Urinary bladder (tissue), 4 donors: ENCODE measurements around the gene TOR2A. TPM values are rescaled to one million over a fixed set of nuclear protein-coding genes. Genes with fewer than 3 reads are reported as not detected.

Source experiments
- DNase-seq: peaks from one replicate; pipeline ENCODE4 v3.0.0-alpha.2; 2015; ENCODE audit errors: extremely low spot score
- H3K27ac ChIP-seq: one replicate; pipeline ENCODE4 v1.5.1; 2013; ENCODE audit warnings: low read depth, mild to moderate bottlenecking, moderate library complexity
- H3K36me3 ChIP-seq: one replicate; pipeline ENCODE4 v1.6.1; 2013; ENCODE audit warnings: mild to moderate bottlenecking, moderate library complexity; ENCODE audit not compliant: insufficient read depth
- H3K4me1 ChIP-seq: one replicate; pipeline ENCODE4 v1.6.1; 2013; ENCODE audit warnings: mild to moderate bottlenecking, moderate library complexity; ENCODE audit not compliant: insufficient read depth
- H3K4me3 ChIP-seq: one replicate; pipeline ENCODE4 v1.5.1; 2013; ENCODE audit warnings: low read depth, low read length
- WGBS: extraction: QIAGEN DNeasy Blood & Tissue Kit; methylation state at CpG from one replicate; pipeline ENCODE4 v1.1.7; 2013; 5-methylcytosine and 5-hydroxymethylcytosine counted together
- polyA plus RNA-seq: library from polyadenylated mRNA; stranded (reverse); fragments of 200-250 nt; gene quantifications from one replicate; pipeline ENCODE4 v1.2.3, GENCODE V29; 2013
- total RNA-seq: library from RNA; depleted of rRNA; stranded (reverse); fragments of >200 nt; gene quantifications from one replicate; pipeline ENCODE4 v1.2.3, GENCODE V29; 2014
- donor health status: healthy with polysubstance abuse.
- donor health status: healthy.

TOR2A gene
- total and polyA plus RNA-seq, 2 donors: 3.8 to 16.5 TPM

DNA sequence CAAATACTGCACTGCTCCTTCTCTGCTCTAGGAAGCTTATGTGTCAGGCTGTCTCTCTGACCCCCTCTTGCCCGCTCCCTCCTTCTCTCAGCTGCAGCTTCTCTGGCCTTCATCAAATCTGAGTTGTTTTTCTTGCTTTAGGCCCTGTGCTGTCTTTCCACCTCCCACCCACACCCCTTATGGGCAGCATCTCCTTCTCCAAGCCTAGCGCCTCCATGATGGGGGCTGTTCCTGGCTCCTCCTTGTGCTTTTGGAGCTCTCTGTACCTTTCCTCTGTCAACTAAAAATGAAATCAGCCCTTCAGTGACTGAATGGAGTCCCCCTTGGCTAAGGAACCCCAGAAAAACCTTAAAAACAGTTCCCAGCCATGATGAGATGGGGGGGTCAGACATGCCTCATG, 35.0 kb downstream of the TOR2A start:
- Histone ChIP-seq H3K36me3 (no peaks in the 10 kb centered on the region), H3K4me3 (no peak overlapping the region), H3K4me1 (no peaks in the 10 kb centered on the region), H3K27ac (no peak overlapping the region)
- WGBS: 96% methylated on average over 2 of the region's 2 CpGs
- no peak for DNase-seq

DNA sequence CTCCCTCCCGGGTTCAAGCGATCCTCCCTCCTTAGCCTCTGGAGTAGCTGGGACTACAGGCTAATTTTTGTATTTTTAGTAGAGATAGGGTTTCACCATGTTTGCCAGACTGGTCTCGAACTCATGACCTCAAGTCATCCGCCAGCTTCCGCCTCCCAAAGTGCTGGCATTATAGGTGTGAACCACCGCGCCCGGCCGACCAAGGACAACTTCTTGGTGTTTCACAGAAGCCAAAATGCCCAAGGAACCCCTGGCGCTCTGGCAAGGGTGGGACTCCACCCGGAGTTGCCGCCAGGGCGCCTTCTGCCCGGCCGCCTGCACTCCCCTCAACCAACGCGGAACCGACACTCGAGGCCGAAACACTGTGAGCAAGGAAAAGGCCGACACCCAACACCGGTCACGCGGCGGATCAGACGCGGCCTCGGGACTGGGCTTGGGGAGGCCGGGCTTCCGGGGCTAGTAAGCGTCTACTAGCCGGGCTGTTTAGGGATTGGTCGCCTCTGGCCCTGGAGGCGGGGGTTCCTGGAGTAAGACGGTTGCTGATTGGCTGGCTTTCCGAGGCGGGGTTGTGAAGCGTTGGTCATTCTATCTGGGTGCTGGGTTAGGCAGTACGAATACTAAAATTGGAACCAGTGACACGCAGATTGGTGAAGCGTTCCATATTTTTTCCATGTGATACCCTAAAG, 36.0 kb downstream of the TOR2A start:
- no peak overlapping the region for H3K4me3 ChIP-seq
- H3K4me1 ChIP-seq: no peaks in the 10 kb centered on the region
- no peak overlapping the region for H3K27ac ChIP-seq
- H3K36me3 ChIP-seq: no peaks in the 10 kb centered on the region
- peak; percentile 93 for DNase-seq
- WGBS: 15% methylated on average over 41 of the region's 41 CpGs

DNA sequence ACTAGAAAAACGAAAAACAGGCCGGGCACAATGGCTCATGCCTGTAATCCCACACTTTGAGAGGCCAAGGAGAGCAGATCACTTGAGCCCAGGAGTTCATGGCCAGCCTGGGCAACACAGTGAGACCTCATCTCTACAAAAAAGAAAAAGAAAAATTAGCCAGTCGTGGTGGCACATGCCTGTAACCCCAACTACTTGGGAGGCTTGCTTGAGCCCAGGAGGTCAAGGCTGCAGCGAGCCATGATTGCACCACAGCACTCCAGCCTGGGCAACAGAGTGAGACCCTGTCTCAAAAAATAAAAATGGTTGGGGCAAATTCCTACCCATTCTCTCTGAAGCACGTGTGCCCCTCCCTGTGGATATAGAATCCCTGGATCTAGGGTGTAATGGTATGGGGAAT, 36.7 kb downstream of the TOR2A start:
- Histone ChIP-seq H3K36me3 (no peaks in the 10 kb centered on the region), H3K27ac (no peak overlapping the region), H3K4me1 (no peaks in the 10 kb centered on the region), H3K4me3 (no peak overlapping the region)
- DNase-seq: no peak
- WGBS: 94% methylated on average over 5 of the region's 5 CpGs

DNA sequence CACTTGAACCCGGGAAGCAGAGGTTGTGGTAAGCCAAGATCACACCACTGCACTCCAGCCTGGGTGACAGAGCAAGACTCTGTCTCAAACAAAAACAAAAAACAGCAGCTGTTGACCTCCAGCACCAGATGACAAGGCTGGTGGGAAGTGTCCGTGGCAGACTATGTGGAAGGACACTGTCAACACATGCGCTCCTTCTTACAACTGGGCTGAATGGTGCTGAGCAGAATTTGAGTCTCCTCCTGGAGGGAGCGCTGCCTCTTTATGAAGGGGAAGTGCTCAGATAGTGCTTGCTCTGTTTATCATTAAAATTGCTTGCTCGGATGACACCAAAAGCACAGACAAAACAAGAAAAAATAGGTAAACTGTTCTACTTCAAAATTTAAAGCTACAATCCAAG, 37.5 kb downstream of the TOR2A start:
- 75% methylated on average over 5 of the region's 5 CpGs for WGBS
- Histone ChIP-seq H3K4me1 (no peaks in the 10 kb centered on the region), H3K36me3 (no peaks in the 10 kb centered on the region), H3K4me3 (no peak overlapping the region), H3K27ac (no peak overlapping the region)
- DNase-seq: no peak

DNA sequence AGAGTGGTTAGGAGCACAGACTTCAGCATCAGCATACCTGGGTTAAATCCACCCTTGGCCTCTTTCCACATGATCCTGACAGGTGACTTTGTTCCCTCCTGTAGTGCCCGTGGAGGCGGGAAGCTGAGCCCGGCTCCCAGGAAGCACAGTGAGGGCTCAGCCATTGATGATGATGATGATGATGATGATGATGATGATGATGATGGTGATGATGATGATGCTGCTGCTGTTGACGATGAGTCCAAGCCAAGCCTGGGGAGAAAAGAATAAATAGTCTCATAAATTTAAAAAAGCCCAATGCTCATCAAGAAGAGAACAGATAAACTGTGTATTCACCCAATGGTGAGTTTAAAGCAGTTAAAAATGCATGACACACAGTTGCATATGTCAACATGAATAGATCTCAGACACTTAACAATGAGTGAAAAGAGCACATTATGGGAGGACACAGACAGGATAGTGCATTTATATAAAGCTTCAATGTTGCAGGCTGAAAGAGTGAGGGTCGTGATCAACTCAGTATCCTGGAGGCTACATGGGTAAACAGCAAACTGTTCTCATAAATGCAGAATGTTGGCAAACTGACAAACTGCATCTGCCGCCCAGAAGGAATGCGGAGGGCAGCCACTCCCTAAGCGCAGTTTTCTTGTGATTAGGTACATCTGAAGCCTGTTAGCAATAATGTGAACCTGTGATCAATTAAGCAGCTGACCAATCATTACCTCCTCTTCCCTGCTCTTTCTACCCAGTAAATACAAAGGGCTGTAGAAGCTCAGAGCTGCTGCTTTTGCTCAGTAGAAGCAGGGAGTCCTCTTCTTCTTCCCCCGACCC, 40.0 kb downstream of the TOR2A start:
- no peaks in the 10 kb centered on the region for H3K4me1 ChIP-seq
- no peaks in the 10 kb centered on the region for H3K36me3 ChIP-seq
- no peak overlapping the region for H3K27ac ChIP-seq
- 55% methylated on average over 9 of the region's 9 CpGs for WGBS
- H3K4me3 ChIP-seq: no peak overlapping the region
- DNase-seq: no peak

DNA sequence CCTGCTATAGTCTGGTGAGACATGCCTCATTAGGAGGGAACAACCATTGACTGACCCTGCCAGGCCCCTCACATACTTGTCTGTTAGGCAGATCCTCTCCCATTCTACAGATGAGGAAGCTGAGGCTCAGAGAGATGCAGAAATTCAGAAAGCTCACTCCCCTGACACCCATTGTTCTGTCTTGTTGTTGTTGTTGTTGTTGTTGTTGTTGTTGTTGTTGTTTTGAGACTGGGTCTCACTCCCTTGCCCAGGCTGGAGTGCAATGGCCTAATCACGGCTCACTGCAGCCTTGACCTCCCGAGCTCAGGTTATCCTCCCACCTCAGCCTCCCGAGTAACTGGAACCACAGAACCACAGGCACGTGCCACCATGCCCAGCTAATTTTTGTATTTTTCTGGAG, 41.4 kb downstream of the TOR2A start:
- WGBS: 94% methylated on average over 4 of the region's 4 CpGs
- Histone ChIP-seq H3K4me3 (no peak overlapping the region), H3K27ac (no peak overlapping the region), H3K4me1 (no peaks in the 10 kb centered on the region), H3K36me3 (no peaks in the 10 kb centered on the region)
- DNase-seq: no peak

DNA sequence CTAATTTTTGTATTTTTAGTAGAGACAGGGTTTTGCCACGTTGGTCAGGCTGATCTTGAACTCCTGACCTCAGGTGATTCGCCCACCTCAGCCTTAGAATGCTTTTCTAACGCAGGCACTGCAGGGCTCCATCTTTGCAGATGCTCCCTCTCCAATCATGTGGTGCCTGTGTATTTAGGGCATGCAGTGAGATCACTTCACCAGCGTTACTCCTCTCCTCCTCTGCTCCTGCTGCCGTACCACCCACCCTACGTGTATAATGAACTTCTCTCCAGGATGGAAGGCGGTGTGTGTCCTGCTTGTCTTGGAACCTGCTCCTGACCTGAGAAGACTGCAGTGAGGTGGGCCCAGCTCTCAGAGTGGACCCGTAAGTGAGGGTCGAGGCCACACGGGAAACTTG, 42.0 kb downstream of the TOR2A start:
- DNase-seq: no peak
- Histone ChIP-seq H3K36me3 (no peaks in the 10 kb centered on the region), H3K4me1 (no peaks in the 10 kb centered on the region), H3K4me3 (no peak overlapping the region), H3K27ac (no peak overlapping the region)
- WGBS: 89% methylated on average over 10 of the region's 10 CpGs

DNA sequence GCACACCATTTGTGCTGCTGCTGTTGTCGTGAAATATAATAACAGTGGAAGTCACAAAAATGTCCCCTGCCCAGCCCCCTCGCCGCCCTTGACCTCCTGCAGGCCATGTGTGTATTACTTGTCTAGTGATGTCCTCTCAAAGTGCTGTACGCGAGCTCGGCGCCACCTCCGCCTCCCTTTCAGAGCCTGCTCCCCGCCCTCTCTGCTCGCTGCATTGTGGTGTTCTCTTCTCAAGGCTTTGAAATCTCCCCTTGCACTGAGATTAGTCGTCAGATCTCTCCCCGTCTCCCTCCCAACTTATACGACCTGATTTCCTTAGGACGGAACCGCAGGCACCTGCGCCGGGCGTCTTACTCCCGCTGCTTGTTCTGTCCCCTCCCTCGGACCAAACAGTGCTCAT, 43.0 kb downstream of the TOR2A start:
- no peak for DNase-seq
- Histone ChIP-seq H3K4me3 (no peak overlapping the region), H3K36me3 (no peaks in the 10 kb centered on the region), H3K4me1 (no peaks in the 10 kb centered on the region), H3K27ac (no peak overlapping the region)
- 82% methylated on average over 20 of the region's 20 CpGs for WGBS

DNA sequence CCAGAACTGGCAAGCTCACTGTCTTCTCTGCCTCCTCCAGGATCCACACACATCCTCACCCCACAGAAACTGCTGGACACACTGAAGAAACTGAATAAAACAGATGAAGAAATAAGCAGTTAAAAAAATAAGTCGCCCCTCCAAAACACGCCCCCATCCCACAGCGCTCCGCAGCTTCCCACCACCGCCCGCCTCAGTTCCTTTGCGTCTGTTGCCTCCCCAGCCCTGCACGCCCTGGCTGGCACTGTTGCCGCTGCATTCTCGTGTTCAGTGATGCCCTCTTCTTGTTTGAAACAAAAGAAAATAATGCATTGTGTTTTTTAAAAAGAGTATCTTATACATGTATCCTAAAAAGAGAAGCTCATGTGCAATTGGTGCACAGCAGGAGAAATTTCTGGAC, 44.4 kb downstream of the TOR2A start:
- no peak overlapping the region for H3K27ac ChIP-seq
- H3K36me3 ChIP-seq: no peaks in the 10 kb centered on the region
- H3K4me1 ChIP-seq: no peaks in the 10 kb centered on the region
- DNase-seq: no peak
- WGBS: 96% methylated on average over 10 of the region's 10 CpGs
- no peak overlapping the region for H3K4me3 ChIP-seq

DNA sequence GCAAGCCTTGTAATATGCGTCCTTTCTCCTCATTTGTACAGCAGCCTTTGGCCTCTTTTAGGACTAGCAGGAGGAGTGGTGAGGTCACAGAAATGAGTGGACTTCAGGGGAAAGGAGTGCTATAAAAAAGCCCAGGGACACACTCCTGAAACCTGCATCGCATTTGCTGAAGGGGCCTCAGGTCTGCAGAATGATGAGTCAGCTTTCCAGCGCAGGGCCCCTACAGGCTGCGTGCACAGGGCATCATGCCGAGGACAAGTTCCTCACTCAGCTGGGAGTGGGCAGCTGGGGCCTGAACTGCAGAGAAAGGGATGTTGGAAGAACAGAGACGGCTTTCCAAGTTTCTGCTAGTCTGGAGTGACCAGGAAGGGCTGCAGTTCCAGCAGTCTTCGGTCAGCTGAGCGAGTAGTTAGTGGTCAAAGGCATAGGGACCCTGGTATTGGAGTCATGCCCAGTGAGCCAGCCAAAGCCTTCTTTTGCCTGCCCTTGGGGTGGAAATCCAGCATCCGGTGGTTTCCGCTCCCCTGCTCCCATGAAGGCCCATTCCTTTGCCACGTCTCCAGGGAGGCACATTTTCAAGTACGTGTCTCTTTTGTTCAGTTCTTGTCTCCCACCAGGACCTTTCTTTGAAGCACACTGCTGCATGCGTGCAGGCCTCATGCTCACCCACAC, 45.6 kb downstream of the TOR2A start:
- no peak for DNase-seq
- no peak overlapping the region for H3K27ac ChIP-seq
- 90% methylated on average over 13 of the region's 13 CpGs for WGBS
- no peak overlapping the region for H3K4me3 ChIP-seq
- H3K4me1 ChIP-seq: no peaks in the 10 kb centered on the region
- no peaks in the 10 kb centered on the region for H3K36me3 ChIP-seq

DNA sequence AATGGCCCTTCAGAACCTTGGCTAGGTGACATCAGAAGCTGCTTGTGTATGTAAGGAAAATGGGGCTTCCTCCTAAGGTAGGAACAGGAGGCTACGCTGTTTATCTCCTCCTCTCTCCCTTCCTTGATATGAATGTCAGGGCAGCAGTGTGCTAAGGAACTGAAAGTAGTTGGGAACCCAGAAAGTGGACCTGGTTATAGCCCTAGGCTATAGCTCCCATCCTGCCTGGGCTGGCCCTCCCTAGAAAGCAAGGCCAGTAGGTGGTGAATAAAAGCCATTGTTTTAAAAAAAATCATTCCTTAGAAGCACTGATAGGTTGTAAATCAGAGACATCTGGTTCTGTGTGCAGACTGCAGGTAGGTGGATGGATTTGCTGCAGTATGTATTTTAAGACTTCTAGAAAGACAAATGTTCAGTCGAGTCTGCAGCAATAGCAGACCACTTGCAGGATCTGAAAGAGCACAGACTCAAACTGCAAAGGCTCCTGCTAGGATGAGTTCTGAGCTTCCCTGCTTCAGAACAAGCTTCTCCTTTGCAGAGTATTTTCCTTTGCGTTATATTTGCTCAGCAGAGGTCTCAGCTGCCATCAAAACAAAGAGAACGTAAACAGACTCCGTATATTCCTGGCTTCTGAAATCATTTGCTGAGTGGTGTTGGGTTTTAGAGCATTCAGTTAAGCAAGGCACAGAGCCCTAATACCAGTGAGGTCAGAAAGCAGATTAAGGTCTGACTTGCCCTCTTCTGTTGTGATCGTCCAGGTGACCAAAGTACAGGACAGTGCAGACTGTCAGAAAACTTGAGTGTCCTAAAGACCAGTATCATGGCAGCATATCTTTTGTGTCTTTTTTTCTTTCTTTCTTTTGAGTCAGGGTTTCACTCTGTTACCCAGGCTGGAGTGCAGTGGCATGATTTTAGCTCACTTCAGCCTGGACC, 48.4 kb downstream of the TOR2A start:
- Histone ChIP-seq H3K4me1 (no peaks in the 10 kb centered on the region), H3K4me3 (no peak overlapping the region), H3K27ac (no peak overlapping the region), H3K36me3 (no peaks in the 10 kb centered on the region)
- WGBS: 80% methylated on average over 6 of the region's 6 CpGs
- no peak for DNase-seq

DNA sequence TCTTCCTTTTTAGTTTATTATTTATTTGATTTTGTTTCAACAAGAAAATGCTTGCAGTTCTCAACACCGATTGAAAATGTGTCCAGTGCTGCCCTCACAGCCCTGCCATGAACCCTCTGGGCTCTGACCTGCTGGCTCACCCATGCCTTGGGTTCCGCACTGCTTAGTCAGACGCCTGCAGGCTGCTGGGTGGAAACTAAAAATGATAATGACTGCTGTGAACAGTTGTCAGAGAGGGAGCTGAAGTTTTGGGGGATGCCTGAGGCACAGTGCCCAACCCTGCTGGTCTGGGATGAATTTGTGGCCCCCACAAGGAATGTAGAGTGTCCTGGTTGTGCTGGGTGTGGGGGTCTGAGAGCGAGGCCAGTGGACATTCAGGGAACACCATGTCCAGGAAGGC, 50.5 kb downstream of the TOR2A start:
- DNase-seq: no peak
- no peaks in the 10 kb centered on the region for H3K4me1 ChIP-seq
- WGBS: 90% methylated on average over 4 of the region's 4 CpGs
- H3K4me3 ChIP-seq: no peak overlapping the region
- H3K27ac ChIP-seq: no peak overlapping the region
- H3K36me3 ChIP-seq: peaks cover 2% of the 10 kb centered on the region

DNA sequence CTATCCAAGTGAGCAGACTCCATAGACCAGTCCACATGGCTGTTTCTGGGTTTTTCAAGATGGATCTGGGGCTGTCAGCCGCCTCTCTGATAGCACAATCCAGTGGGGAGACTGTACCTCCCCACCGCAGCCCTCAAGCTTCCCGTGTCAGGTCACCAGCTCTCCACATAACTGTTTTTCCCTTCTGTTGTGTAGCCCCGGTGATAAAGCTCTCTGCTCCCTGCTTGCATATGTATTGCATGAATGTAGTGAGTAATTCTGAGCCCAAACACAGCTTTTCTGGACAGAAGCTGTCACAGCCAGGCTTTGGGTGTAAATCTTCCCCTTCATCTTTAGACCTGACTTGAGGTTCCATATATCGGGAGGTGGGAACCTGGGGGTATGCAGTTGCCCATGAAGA, 51.4 kb downstream of the TOR2A start:
- WGBS: 86% methylated on average over 5 of the region's 5 CpGs
- Histone ChIP-seq H3K36me3 (peaks cover 2% of the 10 kb centered on the region), H3K27ac (no peak overlapping the region), H3K4me3 (no peak overlapping the region), H3K4me1 (no peaks in the 10 kb centered on the region)
- DNase-seq: no peak
